Measurements from ENCODE around the gene CAPN14.

DNA sequence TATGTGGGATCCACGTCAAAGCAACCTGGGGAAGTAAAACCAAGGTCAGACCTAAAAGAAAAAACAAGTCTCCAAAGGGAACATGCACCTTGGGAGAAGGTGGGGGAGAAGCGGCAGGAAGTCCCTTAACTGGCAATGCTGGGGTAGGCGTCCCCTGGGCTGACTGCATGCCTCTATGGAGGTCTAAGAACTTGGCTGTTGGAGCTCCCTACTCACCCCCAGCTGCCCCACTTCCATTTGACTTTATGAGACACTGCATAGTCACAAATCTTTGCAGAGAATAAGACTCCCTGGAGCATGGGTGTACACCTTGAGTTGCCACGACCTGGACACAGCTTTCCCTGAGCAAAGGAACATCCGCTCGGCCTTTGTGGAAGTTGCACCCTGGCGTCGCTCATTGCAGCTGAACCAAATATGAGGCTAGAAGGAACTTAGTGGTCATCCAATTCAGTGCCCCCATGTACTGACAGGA is 2.8 kb downstream of the CAPN14 start:
- TF ChIP-seq, protein P1, sequence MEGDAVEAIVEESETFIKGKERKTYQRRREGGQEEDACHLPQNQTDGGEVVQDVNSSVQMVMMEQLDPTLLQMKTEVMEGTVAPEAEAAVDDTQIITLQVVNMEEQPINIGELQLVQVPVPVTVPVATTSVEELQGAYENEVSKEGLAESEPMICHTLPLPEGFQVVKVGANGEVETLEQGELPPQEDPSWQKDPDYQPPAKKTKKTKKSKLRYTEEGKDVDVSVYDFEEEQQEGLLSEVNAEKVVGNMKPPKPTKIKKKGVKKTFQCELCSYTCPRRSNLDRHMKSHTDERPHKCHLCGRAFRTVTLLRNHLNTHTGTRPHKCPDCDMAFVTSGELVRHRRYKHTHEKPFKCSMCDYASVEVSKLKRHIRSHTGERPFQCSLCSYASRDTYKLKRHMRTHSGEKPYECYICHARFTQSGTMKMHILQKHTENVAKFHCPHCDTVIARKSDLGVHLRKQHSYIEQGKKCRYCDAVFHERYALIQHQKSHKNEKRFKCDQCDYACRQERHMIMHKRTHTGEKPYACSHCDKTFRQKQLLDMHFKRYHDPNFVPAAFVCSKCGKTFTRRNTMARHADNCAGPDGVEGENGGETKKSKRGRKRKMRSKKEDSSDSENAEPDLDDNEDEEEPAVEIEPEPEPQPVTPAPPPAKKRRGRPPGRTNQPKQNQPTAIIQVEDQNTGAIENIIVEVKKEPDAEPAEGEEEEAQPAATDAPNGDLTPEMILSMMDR (conservative IDR thresholded peaks at IDR 0.05; ENCODE audit: low read depth, low read length) = no peak
- no peak for TF ChIP-seq EZH2 (IDR thresholded peaks at IDR 0.05; ENCODE audit: borderline replicate concordance, low read depth, low read length, poor library complexity, severe bottlenecking)
